ENCODE measurements around the gene CARD8. TPM values are rescaled to one million over a fixed set of nuclear protein-coding genes. Genes with fewer than 3 reads are reported as not detected.

Gene CARD8
- total and polyA plus RNA-seq, 2 donors from 2014 or later: 11.4 to 53.1 TPM

GRCh38 chr19:48290771-48291488 is 35.2 kb upstream of the CARD8 start:
- Histone ChIP-seq H3K9me3 (ENCODE audit: control insufficient read depth in 2 of 3, insufficient read depth in 1 of 3, low read length in 3 of 3) (peaks cover 0 to 2% (median under 1%) of the 10 kb centered on the region in 3 donors), H3K9ac (ENCODE audit: low read length in 3 of 3) (peak overlapping the region in 1 of 3 donors; percentile 23), H3K4me3 (ENCODE audit: low read length in 3 of 3) (peak overlapping the region; percentile 3 to 53 (median 12)), H3K27ac (ENCODE audit: low read depth in 2 of 2, low read length in 2 of 2) (no peak overlapping the region), H3K36me3 (ENCODE audit: control insufficient read depth in 2 of 3, insufficient read depth in 3 of 3, low read length in 3 of 3) (no peaks in the 10 kb centered on the region), H3K4me1 (ENCODE audit: control insufficient read depth in 2 of 3, insufficient read depth in 2 of 3, low read depth in 1 of 3, low read length in 3 of 3) (peaks cover 0 to 2% (median 0%) of the 10 kb centered on the region in 3 donors), H3K27me3 (ENCODE audit: control insufficient read depth, insufficient read depth, low read length) (no peaks in the 10 kb centered on the region)
- intact Hi-C loops (cut with DNase I): no loop called here
- TF ChIP-seq, protein P1, sequence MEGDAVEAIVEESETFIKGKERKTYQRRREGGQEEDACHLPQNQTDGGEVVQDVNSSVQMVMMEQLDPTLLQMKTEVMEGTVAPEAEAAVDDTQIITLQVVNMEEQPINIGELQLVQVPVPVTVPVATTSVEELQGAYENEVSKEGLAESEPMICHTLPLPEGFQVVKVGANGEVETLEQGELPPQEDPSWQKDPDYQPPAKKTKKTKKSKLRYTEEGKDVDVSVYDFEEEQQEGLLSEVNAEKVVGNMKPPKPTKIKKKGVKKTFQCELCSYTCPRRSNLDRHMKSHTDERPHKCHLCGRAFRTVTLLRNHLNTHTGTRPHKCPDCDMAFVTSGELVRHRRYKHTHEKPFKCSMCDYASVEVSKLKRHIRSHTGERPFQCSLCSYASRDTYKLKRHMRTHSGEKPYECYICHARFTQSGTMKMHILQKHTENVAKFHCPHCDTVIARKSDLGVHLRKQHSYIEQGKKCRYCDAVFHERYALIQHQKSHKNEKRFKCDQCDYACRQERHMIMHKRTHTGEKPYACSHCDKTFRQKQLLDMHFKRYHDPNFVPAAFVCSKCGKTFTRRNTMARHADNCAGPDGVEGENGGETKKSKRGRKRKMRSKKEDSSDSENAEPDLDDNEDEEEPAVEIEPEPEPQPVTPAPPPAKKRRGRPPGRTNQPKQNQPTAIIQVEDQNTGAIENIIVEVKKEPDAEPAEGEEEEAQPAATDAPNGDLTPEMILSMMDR (IDR thresholded peaks at IDR 0.05; ENCODE audit: borderline replicate concordance, extremely low read depth, insufficient read depth): peak; percentile 94
- no peak for FAIRE-seq
- DNase-seq: peak; percentile 81 to 91 (median 87)

- Histone ChIP-seq H3K4me3 (ENCODE audit: low read length in 3 of 3) (no peak overlapping the region), H3K9me3 (ENCODE audit: control insufficient read depth in 2 of 3, insufficient read depth in 1 of 3, low read length in 3 of 3) (peaks cover 0 to 4% (median 2%) of the 10 kb centered on the region in 3 donors), H3K4me1 (ENCODE audit: control insufficient read depth in 2 of 3, insufficient read depth in 2 of 3, low read depth in 1 of 3, low read length in 3 of 3) (peaks cover 0 to 2% (median 0%) of the 10 kb centered on the region in 3 donors), H3K27me3 (ENCODE audit: control insufficient read depth, insufficient read depth, low read length) (no peaks in the 10 kb centered on the region), H3K9ac (ENCODE audit: low read length in 3 of 3) (no peak overlapping the region), H3K36me3 (ENCODE audit: control insufficient read depth in 2 of 3, insufficient read depth in 3 of 3, low read length in 3 of 3) (no peaks in the 10 kb centered on the region), H3K27ac (ENCODE audit: low read depth in 2 of 2, low read length in 2 of 2) (no peak overlapping the region)
- FAIRE-seq (no peak), DNase-seq (peak in 4 of 5 donors; percentile 20 to 65 (median 49))
- TF ChIP-seq, protein P1 (IDR thresholded peaks at IDR 0.05; ENCODE audit: borderline replicate concordance, extremely low read depth, insufficient read depth): no peak
- intact Hi-C loops (cut with DNase I): no loop called here
These were observed 34.7 kb upstream of the CARD8 start for GRCh38 chr19:48290401-48290770.

DNA sequence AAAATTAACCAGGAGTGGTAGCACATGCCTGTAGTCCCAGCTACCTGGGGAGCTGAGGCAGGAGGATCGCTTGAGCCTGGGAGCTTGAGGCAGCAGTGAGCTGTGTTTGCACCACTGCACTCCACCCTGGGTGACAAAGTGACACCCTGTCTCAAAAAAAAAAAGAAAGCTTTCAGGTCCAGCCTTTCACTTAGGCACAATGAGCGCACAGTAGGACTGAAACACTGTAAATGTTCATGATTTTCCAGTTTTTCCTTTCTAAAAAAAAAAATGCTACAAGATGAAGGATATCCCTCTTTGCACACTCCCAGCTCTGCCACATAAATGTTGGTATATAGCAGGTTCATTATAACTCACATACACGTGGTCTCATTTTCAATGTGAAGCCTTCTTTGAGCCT is 32.0 kb upstream of the CARD8 start:
- Histone ChIP-seq H3K4me1 (ENCODE audit: control insufficient read depth in 2 of 3, insufficient read depth in 2 of 3, low read depth in 1 of 3, low read length in 3 of 3) (peaks cover 0 to 2% (median 0%) of the 10 kb centered on the region in 3 donors), H3K9me3 (ENCODE audit: control insufficient read depth in 2 of 3, insufficient read depth in 1 of 3, low read length in 3 of 3) (peaks cover 0 to 6% (median 5%) of the 10 kb centered on the region in 3 donors), H3K27ac (ENCODE audit: low read depth in 2 of 2, low read length in 2 of 2) (no peak overlapping the region), H3K36me3 (ENCODE audit: control insufficient read depth in 2 of 3, insufficient read depth in 3 of 3, low read length in 3 of 3) (peaks cover 0 to 4% (median 0%) of the 10 kb centered on the region in 3 donors), H3K27me3 (ENCODE audit: control insufficient read depth, insufficient read depth, low read length) (no peaks in the 10 kb centered on the region), H3K4me3 (ENCODE audit: low read length in 3 of 3) (no peak overlapping the region), H3K9ac (ENCODE audit: low read length in 3 of 3) (no peak overlapping the region)
- FAIRE-seq: no peak
- intact Hi-C loops (cut with DNase I): no loop called here
- peak in 1 of 5 donors; percentile 35 for DNase-seq
- TF ChIP-seq, protein P1 (IDR thresholded peaks at IDR 0.05; ENCODE audit: borderline replicate concordance, extremely low read depth, insufficient read depth): no peak
